ENCODE results near the gene MECR.

DNA sequence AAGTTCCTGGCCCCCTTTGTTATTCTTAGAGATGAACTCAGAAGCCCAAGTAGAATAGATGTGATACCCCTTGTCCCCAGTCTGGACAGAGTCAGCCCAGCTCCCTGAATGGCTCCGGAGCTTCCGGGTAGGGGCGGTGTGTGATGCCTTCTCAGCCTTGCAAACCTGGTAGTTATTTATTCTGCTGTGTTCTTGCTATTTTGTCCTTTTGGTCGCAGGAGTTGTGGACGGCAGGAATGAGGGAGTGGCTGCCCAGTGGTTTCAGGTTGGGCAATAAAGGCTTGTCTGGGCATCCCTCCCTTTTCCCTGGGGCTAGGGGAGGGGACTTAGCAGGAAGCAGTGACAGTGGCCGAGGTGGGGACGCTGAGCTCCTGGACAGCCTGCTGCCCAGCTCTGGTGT, 8.4 kb upstream of the MECR start:
- no peak for TF ChIP-seq FOXM1 (IDR thresholded peaks at IDR 0.05; ENCODE audit: low read depth)
- TF ChIP-seq, protein P1, sequence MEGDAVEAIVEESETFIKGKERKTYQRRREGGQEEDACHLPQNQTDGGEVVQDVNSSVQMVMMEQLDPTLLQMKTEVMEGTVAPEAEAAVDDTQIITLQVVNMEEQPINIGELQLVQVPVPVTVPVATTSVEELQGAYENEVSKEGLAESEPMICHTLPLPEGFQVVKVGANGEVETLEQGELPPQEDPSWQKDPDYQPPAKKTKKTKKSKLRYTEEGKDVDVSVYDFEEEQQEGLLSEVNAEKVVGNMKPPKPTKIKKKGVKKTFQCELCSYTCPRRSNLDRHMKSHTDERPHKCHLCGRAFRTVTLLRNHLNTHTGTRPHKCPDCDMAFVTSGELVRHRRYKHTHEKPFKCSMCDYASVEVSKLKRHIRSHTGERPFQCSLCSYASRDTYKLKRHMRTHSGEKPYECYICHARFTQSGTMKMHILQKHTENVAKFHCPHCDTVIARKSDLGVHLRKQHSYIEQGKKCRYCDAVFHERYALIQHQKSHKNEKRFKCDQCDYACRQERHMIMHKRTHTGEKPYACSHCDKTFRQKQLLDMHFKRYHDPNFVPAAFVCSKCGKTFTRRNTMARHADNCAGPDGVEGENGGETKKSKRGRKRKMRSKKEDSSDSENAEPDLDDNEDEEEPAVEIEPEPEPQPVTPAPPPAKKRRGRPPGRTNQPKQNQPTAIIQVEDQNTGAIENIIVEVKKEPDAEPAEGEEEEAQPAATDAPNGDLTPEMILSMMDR (IDR thresholded peaks at IDR 0.05): no peak
